GM21717 (cell line): Measurements from ENCODE around the gene MFAP1.

ENCODE experiments used
- ATAC-seq: cut with Tn5 transposase; IDR thresholded peaks from one replicate; pipeline ENCODE4 v1.9.1; 2021; ENCODE audit warnings: mild to moderate bottlenecking, moderate library complexity; ENCODE audit not compliant: unreplicated experiment

MFAP1 gene

GRCh38 chr15:43777267-43777914 is 47.1 kb downstream of the MFAP1 start:
- ATAC-seq, result peak; percentile 51

- peak; percentile 34 for ATAC-seq
Measured at GRCh38 chr15:43776718-43777266, 47.7 kb downstream of the MFAP1 start, which contains the start of gene ELL3. Gene ELL3, minus strand, starts transcription at chr15:43776966. Its CDS starts 65 bp downstream, at chr15:43776901.

- ATAC-seq, result peak; percentile 52
Measured at GRCh38 chr15:43776101-43776717, 48.3 kb downstream of the MFAP1 start.

- ATAC-seq, result no peak
Measured at GRCh38 chr15:43775411-43775965, 49.0 kb downstream of the MFAP1 start.

GRCh38 chr15:43774062-43774461 is 50.4 kb downstream of the MFAP1 start:
- ATAC-seq, result no peak

DNA sequence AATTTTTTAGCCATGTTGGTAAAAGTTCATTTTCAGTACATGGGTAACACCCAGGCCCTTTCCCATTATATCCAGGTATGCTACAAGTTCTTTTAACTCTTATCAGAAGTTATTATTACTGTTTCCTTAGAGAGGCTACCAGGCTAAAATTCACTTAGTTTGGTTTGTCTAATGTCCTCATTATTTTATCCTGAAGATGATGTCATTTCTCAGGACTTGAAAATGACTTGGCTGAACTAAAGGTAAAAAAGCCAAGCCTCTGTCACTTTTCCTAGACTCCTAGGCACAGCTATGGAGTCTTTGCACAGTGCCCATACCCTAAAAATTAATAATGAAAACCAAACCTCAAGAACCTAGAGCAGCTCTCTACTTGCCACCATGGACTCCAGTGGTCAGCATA is 51.9 kb downstream of the MFAP1 start:
- ATAC-seq, result no peak

DNA sequence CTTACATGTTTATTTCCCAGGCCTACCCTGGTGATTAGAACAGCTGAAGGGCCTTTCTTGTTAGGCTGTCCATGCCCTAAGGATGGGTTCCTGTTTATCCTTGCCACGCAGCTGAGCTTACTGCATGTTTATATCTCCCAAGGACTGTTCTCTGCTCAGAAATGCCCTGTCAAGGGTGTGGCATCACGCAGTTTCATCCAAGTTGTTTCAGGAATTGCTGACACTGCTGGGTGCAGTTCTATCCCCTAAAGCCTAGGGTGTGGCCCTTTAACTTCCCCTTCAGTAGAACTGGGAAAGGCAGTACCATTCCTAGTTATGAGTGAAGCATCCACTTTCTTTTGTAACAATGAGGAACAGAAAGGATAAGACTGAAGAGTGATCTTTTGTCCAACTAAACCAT is 52.7 kb downstream of the MFAP1 start:
- no peak for ATAC-seq

GRCh38 chr15:43769584-43770228 is 54.8 kb downstream of the MFAP1 start:
- no peak for ATAC-seq

GRCh38 chr15:43763819-43764446 is 60.6 kb downstream of the MFAP1 start:
- no peak for ATAC-seq

- no peak for ATAC-seq
Measured at GRCh38 chr15:43762824-43763223, 61.7 kb downstream of the MFAP1 start.
